Occipital lobe (tissue), 2 donors: Measurements from ENCODE around the gene CPED1. TPM values are rescaled to one million over a fixed set of nuclear protein-coding genes. Genes with fewer than 3 reads are reported as not detected.
"Not testable (repeated sequence)": the region's sequence is repeated elsewhere in the genome, so short reads cannot be mapped to it uniquely, and the experiment has no call there.

Source experiments
- DNase-seq: peaks from one replicate; lab custom pipeline; 2025; lab: John Stamatoyannopoulos, UW
- total RNA-seq: library from RNA; depleted of rRNA; stranded (reverse); fragments of >200 nt; gene quantifications from one replicate; pipeline ENCODE4 v1.2.3, GENCODE V29; 2014

The CPED1 gene
- total RNA-seq, 1 donor from 2014 or later = 3.9 TPM

DNA sequence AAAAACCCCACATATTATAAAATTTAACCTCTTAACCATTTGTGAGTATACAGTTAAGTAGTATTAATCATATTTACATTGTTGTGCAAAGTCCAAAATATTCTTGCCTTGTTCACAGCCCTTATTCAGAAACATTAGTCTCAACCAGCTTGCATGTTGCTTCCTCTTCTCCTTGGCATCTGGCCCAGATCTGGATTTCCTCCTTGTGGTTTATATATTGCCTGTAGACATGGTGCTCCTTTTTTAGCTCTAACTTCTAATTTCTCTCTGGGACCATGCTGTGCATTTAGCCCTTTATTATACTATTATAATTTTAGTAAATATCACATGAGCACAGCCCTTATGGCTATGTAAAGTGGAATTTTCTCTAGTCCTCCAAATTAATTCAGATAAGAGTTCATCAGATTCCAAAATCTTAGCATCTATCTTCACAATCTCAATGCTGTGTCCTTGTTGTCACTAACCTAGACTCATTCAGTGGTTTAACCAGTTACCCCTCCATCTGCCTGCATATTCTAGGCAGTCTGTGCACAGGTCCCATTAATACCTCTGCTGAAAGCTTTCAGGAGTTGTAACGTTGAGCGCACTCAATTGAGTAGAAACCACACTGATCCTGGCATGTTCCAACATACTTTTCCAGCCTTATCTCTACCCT lies 7.9 kb downstream of the CPED1 start:
- DNase-seq = no peak

DNA sequence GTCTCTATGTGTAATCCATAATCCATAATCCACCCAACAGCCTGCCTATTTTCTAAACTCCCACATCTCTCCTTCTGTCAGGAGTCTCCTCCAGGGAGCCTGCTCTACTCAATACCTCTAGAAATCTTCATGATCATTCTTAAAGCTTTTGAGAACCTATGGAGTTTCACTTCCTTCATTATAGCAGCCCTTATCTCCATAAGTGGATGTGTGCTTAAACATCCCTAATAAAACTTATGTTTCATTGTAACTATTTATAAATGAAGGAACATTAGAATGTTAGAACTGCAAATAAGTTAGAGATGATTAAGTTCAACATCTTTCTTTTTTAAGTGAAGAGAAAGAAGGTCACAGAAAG lies 8.5 kb downstream of the CPED1 start:
- DNase-seq = no peak

DNA sequence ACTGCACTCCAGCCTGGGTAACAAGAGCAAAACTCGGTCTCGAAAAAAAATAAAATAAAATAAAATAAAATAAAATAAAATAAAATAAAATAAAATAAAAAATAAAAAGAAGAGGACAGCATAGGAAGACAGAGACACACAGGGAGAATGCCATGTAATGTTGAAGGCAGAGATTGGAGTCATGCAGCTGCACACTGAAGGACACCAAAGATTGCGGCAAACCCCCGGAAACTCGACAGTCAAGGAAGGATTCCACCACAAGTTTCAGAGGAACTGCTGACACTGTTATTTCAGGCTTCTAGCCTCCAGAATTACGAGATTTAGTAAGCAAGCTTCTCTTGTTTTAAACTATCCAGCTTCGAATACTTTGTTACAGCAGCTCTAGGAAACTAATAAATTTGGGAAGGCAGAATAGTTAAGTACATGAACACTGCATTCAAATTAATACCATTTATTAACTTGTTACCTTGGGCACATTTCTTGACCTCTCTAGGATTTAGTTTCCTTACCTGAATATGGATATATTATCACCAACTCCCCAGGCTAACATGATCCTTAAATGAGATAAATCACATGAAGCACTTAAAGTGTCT lies 9.5 kb downstream of the CPED1 start:
- no peak for DNase-seq

DNA sequence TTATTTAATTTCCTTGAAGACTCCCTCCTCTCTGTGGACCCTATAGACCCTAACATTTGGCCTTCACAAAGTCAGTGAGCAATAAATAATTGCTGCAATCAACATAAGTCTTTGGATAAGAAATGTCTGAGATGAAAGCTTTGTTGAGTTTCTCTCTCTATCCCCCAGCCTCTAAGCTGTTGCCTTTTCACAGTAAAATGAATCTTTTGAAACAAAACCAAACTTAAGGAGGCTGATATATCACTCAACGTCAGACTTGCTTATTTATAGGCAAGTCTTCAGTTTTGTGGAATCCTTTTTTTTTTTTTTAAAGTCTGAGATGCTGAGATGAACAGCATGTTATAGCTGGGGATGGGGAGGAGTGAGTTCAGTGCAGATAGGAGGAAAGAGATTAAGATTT lies 10.0 kb downstream of the CPED1 start:
- DNase-seq = no peak

DNA sequence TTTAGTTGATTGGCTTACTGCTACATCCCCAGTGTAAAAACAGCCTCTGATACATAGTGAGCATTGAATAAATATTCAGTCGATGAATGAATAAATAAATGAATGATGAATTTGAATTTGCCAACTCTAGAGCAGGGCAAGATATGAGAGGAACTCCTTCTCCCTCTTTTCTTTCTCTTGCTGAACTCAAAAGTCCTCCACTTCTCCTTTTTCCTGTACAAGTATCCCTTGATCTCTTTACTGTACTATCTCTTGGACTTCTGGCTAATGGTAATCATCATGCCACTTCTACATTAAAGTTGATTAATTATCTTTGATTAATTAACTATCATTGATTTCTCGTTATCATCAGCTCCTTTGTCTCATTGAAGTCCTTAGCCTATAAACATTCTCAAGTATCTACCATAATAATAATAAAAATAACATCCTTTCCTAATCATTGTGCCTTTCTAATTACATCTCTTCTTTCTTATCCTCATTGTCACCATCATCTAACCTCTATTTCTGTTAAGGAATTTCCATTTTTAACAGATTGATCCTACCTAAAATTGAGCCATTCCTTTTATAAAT lies 10.6 kb downstream of the CPED1 start:
- no peak for DNase-seq

DNA sequence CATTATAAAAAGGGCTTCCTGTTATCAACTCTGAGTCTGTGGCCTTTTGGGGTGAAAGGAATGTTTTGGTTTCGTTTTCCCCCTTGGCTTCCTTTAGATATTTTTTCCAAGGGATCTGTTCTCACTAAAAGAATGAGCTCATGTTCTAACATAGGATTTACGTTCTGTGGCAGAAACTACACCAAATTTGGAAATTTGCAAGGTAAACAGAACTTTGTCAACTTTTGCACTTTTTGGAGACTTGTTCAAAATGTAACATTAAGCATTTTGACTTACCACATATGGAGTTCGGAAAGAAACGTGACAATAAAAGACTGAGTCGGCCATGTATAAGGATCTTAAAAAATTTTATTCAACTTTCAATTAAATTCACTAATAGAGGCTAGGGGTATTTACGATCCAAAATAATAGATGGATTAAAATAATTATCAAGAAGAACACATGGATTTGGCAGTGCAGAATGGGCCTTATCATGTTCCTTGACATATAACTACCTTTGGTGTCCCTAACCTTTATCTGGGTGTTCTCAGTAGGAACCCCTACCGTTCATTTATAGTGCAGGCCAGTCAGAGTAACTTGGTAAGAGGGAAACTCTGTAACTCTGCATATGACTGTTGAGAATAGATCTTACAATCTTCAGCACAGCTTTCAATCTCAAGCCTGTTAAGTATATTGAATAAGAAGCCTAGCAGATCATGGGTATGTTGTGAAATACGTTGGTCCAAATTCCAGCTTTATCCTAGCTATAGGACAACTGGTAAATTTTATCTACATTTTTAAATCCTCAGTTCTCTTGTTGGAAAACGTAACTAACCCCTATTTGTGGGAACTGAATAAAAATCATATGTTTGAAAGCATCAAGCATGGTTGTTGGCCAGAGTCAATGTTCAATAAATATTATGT lies 11.8 kb downstream of the CPED1 start:
- no peak for DNase-seq

DNA sequence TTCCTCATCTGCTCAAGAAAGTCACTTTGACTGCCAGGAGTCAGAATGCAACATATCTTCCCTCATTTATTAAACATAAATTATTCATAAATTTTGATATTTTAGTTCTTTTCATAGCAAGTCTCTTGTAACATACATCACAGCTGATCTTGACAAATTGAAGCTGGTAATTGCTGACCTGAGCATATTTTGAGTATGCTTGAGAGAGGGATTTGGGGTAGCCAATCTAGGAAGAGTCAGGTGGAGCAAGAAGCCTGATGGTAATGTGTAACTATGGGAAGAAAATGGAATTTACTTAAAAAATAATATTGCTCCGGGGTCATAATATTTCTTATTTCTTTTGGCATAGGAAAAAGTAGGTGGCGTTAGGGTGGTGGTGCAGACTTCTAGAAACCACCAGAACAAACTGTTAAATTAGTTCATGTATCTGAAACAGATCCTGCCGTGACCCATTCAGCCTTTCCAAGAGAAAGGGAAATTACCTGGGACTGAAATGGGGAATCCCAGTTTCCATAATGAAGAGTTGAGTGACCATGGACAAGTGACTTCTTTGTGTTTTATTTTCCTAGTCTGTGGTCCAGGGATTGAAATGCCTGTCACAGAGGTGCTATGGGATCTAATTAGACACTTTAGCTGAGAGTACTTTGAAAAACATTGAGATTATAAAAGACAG lies 12.9 kb downstream of the CPED1 start:
- no peak for DNase-seq

DNA sequence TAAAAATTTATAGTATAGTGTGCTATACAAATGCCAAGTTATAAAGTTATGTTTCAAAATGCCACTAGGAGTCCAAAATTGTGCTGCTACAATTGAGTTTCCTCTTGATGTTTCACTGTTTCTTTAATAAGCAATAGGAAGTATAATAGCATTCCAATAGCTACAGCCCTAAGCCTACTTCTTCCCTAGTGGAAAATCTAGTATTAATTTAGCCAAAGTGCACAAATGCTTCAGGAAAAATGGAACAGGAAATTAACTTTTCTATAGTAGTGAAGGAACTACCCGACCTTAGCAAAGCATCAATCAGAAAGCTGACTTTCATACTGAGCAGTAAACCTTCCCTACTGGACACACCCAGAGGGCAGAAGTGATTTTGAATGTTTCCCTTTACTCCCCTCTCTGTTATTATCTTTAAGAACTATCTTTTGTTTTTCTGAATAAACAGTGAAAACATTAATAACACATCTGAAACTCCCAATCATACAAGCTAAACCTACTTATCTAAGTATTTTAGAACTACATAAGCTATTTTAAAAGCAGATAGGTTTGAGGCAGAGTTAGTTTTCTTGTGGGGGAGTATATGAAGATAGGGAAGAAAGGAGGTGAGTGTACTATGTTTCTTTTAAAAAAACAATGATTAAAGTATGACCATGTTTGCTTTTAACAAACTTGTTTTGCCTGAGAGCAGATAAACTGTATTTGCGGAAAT lies 13.7 kb downstream of the CPED1 start:
- no peak for DNase-seq

DNA sequence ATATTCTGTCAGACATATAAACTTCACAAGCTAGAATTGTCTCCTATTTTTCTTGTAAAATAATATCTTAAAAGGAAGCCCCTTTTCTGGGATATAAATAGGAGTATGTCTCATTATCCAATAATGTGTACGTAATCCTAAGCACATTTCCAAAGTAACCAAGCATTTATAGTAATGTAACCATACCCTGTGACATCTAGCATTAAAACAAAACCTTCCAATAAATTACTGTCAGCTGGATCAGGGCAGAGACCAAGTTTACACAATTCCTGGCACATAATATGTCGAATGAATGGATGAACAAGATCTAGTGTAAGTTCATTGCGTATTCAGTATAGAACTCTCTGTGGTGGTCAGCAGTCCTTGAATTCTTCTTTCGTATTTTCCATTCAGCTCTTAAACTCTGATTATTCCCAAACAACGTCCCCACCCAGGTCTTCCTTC lies 14.3 kb downstream of the CPED1 start:
- DNase-seq = no peak

DNA sequence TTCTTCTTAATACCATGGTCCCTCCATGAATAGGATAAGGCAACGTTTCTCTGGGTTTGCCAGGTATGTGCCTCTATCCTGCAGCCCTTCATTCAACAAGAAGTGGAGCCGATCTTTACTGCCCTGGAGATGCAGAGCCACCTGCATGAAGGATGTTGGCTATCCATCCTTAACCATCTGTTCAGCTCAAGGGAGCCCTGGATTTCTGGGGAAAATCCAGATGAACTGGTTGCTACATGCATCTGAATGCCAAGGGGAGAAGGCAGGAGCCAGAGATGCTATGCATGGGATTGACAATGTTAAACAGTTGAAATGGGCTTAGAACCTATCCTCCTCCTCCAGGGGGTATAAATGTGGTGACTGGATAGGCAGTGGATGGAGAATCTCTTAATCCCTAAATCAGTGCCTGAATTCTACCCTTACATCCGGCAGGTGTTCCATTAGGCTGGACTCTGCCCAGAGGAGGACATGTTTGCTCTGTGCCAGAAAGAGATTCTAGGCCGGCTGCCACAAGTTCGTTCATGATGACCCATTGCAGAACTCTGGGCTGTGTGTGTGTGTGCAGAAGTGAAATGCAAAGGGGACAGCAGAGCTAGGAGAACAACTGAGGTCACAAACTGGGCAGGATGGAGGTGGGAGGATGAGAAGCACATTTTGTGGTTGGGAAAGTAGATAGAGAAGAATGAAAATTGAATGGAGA lies 15.6 kb downstream of the CPED1 start:
- DNase-seq = no peak

DNA sequence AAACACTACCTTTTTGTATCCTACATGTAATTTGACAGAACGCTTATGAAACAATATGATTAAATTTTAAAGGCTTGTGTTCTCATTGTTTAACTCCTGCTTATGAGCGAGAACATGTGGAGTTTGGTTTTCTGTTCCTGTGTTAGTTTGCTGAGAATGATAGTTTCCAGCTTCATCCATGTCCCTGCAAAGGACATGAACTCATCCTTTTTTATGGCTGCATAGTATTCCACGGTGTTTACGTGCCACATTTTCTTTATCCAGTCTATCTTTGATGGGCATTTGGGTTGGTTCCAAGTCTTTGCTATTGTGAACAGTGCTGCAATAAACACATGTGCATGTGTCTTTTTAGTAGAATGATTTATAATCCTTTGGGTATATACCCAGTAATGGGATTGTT lies 16.5 kb downstream of the CPED1 start:
- DNase-seq = not testable (repeated sequence)

DNA sequence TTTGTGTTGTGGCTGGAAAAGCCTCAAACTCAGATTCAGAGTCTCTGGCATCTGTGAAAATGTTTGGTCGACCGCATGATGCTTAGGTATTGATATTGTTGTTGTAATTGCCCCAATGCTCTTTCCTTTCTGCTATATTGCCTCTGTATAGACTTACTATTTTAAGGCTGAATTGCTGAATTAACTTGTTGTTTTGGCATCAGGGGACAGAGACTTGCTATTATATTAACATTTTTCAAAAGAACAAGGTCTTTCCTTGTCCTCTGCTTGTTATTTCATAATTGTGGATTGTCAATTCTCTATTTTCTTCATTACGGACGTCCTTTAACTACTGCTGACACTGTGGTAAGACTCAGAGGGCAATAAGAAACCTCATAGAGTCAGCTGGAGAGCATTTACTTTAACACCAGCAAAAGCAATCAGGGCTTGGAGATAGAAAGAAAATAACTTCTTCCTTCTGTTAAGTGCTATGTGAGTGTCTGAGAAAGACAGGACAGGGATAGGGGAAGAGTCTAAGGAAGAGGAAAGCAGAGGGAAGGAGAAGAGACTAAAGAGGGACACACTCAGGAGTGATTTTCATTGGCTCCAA lies 17.6 kb downstream of the CPED1 start:
- DNase-seq = no peak

DNA sequence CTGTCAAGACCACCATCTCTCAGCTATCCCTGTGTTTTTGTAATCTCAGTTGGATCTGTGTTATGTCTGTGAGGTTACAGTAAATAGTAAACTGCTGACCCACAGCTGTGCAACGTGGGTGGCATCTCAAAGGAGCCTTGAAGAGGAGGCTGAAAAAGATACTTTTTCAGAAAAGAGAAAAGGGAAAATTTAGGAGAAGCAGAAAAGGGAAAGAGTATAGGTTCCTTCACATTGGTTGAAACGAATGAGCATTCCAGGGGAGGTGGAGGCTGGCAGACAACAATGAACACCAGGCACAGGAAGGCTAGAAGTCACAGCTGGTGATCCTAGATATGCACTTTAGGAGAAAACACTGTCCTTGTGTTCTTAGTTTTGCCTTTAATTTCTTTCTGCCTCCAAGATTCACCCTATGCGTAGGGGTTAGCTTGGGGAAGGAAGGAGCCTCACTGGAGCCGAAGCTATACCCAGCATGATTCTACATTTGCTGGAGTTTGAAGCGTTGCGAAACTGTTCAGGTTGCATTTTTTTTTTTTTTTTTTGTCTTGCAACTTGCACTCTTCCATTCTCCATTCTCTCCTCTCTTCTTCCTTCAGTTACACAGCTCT lies 18.3 kb downstream of the CPED1 start:
- no peak for DNase-seq

DNA sequence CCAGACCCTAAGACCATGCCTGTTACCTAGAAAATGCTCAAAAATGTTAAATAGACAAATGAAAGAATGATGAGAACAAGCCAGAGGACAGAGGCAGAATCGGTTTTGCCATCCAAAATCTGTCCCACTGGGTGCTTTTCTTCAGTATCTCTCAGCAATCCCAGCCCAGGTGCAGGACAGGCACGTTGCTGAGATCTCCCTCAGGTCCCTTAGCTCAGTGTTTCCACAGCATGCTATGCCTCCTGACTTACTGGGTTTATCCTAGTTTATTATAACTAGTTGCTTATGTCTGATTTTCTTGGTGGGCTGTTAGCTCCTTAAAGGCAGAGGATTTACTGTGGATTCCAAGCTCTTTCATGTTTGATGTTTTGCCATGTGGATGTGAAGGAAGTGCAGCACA lies 20.3 kb downstream of the CPED1 start:
- no peak for DNase-seq

DNA sequence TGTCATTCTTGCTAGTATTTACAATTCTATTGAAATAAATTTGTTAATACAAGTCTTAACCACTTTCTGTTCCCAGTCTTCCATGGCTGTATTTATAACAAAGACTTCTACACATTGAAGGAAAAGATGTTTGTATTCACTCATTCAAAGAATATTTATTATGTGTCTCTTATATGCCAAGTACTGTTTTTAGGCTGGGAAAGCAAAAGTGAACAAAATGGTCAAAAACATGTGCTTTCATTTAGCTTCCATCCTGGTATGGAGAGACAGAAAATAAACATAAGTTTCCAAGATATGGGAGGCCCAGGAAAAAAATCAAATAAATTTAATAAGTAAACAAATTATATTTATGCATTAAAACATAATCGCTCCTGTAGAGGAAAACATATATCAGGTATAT lies 22.9 kb downstream of the CPED1 start:
- no peak for DNase-seq

DNA sequence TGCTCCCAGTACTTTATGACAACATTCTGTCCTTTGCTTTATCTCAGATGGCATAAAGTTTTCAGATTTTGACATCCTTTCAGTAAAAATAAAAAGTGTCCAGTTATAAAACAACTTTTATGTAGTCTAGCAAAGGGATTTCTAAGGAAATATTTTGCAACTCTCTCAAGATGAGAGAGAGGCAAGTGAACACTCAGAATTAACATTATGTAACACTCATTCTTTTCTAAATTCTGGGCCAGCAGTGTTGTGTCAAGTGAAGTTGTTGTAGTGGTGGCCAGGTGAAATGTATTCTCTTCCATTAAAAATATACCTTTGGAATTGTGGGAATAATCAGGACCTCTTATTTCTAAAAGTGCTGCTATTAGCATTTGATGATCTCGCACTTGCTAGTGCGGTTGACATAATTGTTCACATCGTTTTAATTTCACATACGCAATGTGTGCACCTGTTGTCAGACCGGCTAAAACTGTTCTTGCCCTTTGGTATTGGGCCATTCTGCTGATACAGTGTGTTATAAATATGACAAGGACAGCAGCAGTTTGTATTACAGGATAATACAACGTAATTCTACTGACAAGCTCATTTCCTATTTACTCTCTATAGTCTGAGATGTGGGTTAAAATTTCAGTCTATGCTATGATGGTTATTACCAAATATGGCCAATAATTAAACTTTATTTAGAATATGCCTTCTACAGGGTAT lies 23.8 kb downstream of the CPED1 start:
- DNase-seq = no peak

DNA sequence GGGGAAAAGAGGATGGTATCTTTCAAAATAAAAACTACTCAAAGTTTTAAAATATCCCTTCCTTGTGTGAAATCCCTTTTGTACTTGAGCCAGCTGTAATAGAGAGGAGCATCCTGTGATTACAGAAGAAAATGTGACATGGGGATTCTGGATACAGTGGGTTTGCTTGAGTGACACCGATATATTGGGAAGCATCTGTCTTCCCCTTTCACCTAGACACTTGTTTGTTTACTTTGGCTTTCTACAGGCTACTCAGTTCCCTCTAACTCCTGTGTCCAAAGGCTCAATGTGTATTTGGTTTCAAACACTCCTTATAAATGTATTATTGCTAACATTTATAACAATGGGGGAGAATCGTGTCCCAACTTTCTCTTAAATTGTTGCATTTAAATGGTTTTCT lies 24.4 kb downstream of the CPED1 start:
- no peak for DNase-seq

DNA sequence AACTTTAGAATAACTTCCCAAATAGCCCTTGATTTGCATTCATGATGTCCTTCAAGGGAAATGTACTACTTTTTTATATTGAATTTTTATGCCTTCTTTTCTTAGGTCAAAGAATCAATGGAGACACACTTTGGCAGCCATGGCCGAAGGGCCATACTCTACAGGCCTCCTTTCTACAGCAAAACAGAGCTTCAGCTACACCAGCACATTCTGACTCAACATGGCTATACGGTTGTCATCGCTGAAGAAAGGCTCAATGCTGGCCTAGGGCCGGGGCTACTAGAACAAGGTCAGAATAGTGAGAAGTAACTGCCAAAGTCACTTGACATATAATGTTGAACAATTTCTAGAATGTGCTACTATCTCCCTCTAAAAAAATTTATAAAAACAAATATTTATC lies 27.0 kb downstream of the CPED1 start:
- no peak for DNase-seq

DNA sequence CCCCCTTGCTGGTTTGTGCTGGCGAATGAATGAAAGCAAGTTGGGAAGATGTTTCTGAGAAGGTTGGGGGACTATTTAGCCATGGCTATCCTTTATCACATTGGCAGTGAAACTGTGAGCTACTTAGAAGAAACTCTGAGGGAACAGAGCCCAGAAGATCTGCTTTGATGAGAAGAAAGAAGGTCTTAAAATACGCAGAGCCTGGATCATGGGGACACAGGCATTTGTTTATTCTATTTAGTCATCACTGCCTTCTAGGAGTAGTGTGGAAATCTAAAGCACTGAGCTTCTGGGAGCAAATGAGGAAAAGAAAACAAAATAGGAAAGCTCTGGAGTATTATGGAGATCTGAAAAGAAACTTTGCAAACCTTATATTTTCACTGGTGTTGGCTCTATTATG lies 28.5 kb downstream of the CPED1 start:
- no peak for DNase-seq
